ENCODE results near the gene MRPL36.

MRPL36 gene

GRCh38 chr5:1797855-1798254 lies 1.8 kb downstream of the MRPL36 start:
- TF ChIP-seq, protein P1, sequence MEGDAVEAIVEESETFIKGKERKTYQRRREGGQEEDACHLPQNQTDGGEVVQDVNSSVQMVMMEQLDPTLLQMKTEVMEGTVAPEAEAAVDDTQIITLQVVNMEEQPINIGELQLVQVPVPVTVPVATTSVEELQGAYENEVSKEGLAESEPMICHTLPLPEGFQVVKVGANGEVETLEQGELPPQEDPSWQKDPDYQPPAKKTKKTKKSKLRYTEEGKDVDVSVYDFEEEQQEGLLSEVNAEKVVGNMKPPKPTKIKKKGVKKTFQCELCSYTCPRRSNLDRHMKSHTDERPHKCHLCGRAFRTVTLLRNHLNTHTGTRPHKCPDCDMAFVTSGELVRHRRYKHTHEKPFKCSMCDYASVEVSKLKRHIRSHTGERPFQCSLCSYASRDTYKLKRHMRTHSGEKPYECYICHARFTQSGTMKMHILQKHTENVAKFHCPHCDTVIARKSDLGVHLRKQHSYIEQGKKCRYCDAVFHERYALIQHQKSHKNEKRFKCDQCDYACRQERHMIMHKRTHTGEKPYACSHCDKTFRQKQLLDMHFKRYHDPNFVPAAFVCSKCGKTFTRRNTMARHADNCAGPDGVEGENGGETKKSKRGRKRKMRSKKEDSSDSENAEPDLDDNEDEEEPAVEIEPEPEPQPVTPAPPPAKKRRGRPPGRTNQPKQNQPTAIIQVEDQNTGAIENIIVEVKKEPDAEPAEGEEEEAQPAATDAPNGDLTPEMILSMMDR (conservative IDR thresholded peaks at IDR 0.05; ENCODE audit: low read depth, low read length): no peak
- H3K4me3 ChIP-seq (ENCODE audit: low read depth, low read length): no peak overlapping the region
- DNase-seq (ENCODE audit: low read depth): no peak

GRCh38 chr5:1797103-1797800 lies 2.4 kb downstream of the MRPL36 start:
- no peak overlapping the region for H3K4me3 ChIP-seq (ENCODE audit: low read depth, low read length)
- TF ChIP-seq, protein P1 (conservative IDR thresholded peaks at IDR 0.05; ENCODE audit: low read depth, low read length): no peak
- no peak for DNase-seq (ENCODE audit: low read depth)

- TF ChIP-seq, protein P1 (conservative IDR thresholded peaks at IDR 0.05; ENCODE audit: low read depth, low read length): no peak
- DNase-seq (ENCODE audit: low read depth): no peak
- no peak overlapping the region for H3K4me3 ChIP-seq (ENCODE audit: low read depth, low read length)
These were observed 3.1 kb downstream of the MRPL36 start for GRCh38 chr5:1796371-1797102.

DNA sequence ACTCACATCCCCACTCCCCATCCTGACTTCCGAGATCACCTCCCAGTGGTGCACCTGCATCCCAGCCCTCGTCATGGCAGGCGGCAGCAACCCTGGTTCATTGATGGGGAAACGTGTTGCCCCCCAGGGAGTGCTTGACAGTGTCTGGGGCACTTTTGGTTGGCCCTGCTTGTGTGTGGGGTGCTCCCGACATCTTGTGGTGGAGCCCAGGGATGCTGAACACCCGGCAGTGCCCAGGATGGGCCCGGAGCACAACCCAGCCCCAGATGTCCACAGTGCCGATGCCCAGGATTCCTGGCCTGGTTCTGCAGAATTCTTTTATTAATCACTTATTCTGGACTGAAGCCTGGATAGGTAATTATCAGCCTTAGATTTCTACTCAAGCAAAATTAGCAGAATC lies 3.7 kb downstream of the MRPL36 start:
- DNase-seq (ENCODE audit: low read depth): no peak
- TF ChIP-seq, protein P1 (conservative IDR thresholded peaks at IDR 0.05; ENCODE audit: low read depth, low read length): no peak
- no peak overlapping the region for H3K4me3 ChIP-seq (ENCODE audit: low read depth, low read length)

DNA sequence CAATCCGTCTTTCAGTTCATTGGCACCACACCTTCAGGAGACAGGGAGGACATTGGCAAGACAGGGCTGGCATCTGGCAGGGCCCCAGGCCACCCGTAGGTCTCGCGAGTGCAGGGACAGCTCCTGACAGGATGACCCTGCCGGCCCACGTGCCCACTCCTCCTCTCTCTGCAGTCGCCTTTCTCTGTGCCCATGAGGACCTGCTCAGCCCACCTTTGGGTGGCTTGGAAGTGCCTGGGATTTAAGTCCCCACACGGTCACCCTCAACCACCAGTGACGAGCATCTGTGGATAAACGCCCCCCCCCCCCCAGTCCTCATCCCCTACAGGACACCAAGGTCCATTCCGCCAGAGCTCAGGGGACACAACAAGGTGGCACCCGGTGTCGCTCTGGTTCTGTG lies 4.1 kb downstream of the MRPL36 start:
- no peak for DNase-seq (ENCODE audit: low read depth)
- TF ChIP-seq, protein P1 (conservative IDR thresholded peaks at IDR 0.05; ENCODE audit: low read depth, low read length): no peak
- H3K4me3 ChIP-seq (ENCODE audit: low read depth, low read length): no peak overlapping the region

GRCh38 chr5:1794901-1795290 lies 4.7 kb downstream of the MRPL36 start:
- no peak for DNase-seq (ENCODE audit: low read depth)
- H3K4me3 ChIP-seq (ENCODE audit: low read depth, low read length): no peak overlapping the region

More at GRCh38 chr5:1794901-1795290, 4.7 kb downstream of the MRPL36 start:
- TF ChIP-seq, protein P1 (conservative IDR thresholded peaks at IDR 0.05; ENCODE audit: low read depth, low read length): no peak
